Astrocyte (in vitro differentiated cells and primary cell): ENCODE measurements around the gene ENPEP.

Source experiments
- EZH2 ChIP-seq: IDR thresholded peaks from 2 replicates; pipeline ENCODE4 v1.6.1; 2012; ENCODE audit warnings: mild to moderate bottlenecking, low read length, inconsistent platforms; ENCODE audit not compliant: insufficient read depth
- TF ChIP-seq, protein P1 (sequence below): IDR thresholded peaks from 2 replicates; pipeline ENCODE4 v1.5.1; 2011; ENCODE audit warnings: low read depth, mild to moderate bottlenecking, inconsistent platforms, low read length, moderate library complexity; ENCODE audit not compliant: insufficient read depth

- TF ChIP-seq, protein P1, sequence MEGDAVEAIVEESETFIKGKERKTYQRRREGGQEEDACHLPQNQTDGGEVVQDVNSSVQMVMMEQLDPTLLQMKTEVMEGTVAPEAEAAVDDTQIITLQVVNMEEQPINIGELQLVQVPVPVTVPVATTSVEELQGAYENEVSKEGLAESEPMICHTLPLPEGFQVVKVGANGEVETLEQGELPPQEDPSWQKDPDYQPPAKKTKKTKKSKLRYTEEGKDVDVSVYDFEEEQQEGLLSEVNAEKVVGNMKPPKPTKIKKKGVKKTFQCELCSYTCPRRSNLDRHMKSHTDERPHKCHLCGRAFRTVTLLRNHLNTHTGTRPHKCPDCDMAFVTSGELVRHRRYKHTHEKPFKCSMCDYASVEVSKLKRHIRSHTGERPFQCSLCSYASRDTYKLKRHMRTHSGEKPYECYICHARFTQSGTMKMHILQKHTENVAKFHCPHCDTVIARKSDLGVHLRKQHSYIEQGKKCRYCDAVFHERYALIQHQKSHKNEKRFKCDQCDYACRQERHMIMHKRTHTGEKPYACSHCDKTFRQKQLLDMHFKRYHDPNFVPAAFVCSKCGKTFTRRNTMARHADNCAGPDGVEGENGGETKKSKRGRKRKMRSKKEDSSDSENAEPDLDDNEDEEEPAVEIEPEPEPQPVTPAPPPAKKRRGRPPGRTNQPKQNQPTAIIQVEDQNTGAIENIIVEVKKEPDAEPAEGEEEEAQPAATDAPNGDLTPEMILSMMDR: no peak
- no peak for TF ChIP-seq EZH2
These were observed 64.6 kb downstream of the ENPEP start for GRCh38 chr4:110540581-110540980.
